GM18519 (cell line): ENCODE results near the gene FADD.

Experiments used
- ATAC-seq: cut with Tn5 transposase; IDR thresholded peaks from one replicate; pipeline ENCODE4 v1.9.1; 2021; ENCODE audit warnings: mild to moderate bottlenecking, moderate library complexity; ENCODE audit not compliant: unreplicated experiment, low FRiP score

The FADD gene

GRCh38 chr11:70229737-70230136 is 26.6 kb downstream of the FADD start:
- no peak for ATAC-seq

GRCh38 chr11:70230151-70230839 is 27.2 kb downstream of the FADD start:
- no peak for ATAC-seq

- ATAC-seq: no peak
These were observed 28.0 kb downstream of the FADD start for GRCh38 chr11:70230840-70231710.

GRCh38 chr11:70233034-70233433 is 29.9 kb downstream of the FADD start:
- no peak for ATAC-seq

- no peak for ATAC-seq
These were observed 30.4 kb downstream of the FADD start for GRCh38 chr11:70233511-70233934.

- ATAC-seq: no peak
These were observed 30.9 kb downstream of the FADD start for GRCh38 chr11:70233962-70234361.

GRCh38 chr11:70240337-70240736 is 37.2 kb downstream of the FADD start:
- no peak for ATAC-seq

GRCh38 chr11:70241709-70242108 is 38.6 kb downstream of the FADD start:
- no peak for ATAC-seq

GRCh38 chr11:70242885-70243284 is 39.8 kb downstream of the FADD start:
- no peak for ATAC-seq

- no peak for ATAC-seq
These were observed 41.0 kb downstream of the FADD start for GRCh38 chr11:70243912-70244652.

- ATAC-seq: no peak
These were observed 41.6 kb downstream of the FADD start for GRCh38 chr11:70244698-70245097.

- no peak for ATAC-seq
These were observed 43.1 kb downstream of the FADD start for GRCh38 chr11:70246196-70246595.

GRCh38 chr11:70247042-70247709 is 44.1 kb downstream of the FADD start:
- no peak for ATAC-seq

GRCh38 chr11:70247710-70248072 is 44.6 kb downstream of the FADD start:
- ATAC-seq: no peak

- no peak for ATAC-seq
These were observed 48.0 kb downstream of the FADD start for GRCh38 chr11:70250876-70251658.

- no peak for ATAC-seq
These were observed 48.7 kb downstream of the FADD start for GRCh38 chr11:70251659-70252321.

GRCh38 chr11:70252844-70253243 is 49.7 kb downstream of the FADD start:
- no peak for ATAC-seq

GRCh38 chr11:70255477-70256116 is 52.5 kb downstream of the FADD start:
- ATAC-seq: no peak
